ENCODE data around the gene ZSCAN9. TPM values are rescaled to one million over a fixed set of nuclear protein-coding genes. Genes with fewer than 3 reads are reported as not detected.

ZSCAN9 gene
- total and polyA plus RNA-seq, 2 of the 13 experiments (the other 11 are each of a cell fraction or from before 2014, with no cell fraction given) = 14.6 to 17.8 TPM

- no peak for TF ChIP-seq RORA (CRISPR knock-in tag; IDR thresholded peaks at IDR 0.05)
- peak; percentile 85; the same call in 1 of the 2 replicates for TF ChIP-seq MTA1 (CRISPR knock-in tag; IDR thresholded peaks at IDR 0.05; ENCODE audit: borderline replicate concordance)
- TF ChIP-seq, protein P1, sequence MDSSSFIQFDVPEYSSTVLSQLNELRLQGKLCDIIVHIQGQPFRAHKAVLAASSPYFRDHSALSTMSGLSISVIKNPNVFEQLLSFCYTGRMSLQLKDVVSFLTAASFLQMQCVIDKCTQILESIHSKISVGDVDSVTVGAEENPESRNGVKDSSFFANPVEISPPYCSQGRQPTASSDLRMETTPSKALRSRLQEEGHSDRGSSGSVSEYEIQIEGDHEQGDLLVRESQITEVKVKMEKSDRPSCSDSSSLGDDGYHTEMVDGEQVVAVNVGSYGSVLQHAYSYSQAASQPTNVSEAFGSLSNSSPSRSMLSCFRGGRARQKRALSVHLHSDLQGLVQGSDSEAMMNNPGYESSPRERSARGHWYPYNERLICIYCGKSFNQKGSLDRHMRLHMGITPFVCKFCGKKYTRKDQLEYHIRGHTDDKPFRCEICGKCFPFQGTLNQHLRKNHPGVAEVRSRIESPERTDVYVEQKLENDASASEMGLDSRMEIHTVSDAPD (CRISPR knock-in tag; IDR thresholded peaks at IDR 0.05) = 0 out of 2 replicates have a peak, but pooled peaks have one; percentile 52
- TF ChIP-seq SIN3A (IDR thresholded peaks at IDR 0.05; ENCODE audit: borderline replicate concordance, low read depth, low read length) = peak; percentile 89; the same call in 1 of the 2 replicates
- peak; percentile 84 for TF ChIP-seq ARNT2 (CRISPR knock-in tag; IDR thresholded peaks at IDR 0.05; ENCODE audit: low read depth)
- TF ChIP-seq CEBPB (IDR thresholded peaks at IDR 0.05; ENCODE audit: borderline replicate concordance, low read depth, low read length) = no peak
- TF ChIP-seq HNF4A (CRISPR knock-in tag; IDR thresholded peaks at IDR 0.05) = peak; percentile 52
- TF ChIP-seq ZBTB1 (CRISPR knock-in tag; IDR thresholded peaks at IDR 0.05; ENCODE audit: borderline replicate concordance) = peak; percentile 79; the same call in 1 of the 2 replicates
- no peak for TF ChIP-seq NR2F6 (IDR thresholded peaks at IDR 0.05)
- TF ChIP-seq NR2F6 (CRISPR knock-in tag; IDR thresholded peaks at IDR 0.05) = peak; percentile 29; the same call in 1 of the 2 replicates
- no peak for TF ChIP-seq PLRG1 (conservative IDR thresholded peaks at IDR 0.05)
- TF ChIP-seq ZNF10 (CRISPR knock-in tag; IDR thresholded peaks at IDR 0.05; ENCODE audit: borderline replicate concordance, low read depth) = no peak
- peak; percentile 26; the same call in 1 of the 2 replicates for TF ChIP-seq KDM6A (CRISPR knock-in tag; IDR thresholded peaks at IDR 0.05; ENCODE audit: low read depth)
- peak; percentile 74 for TF ChIP-seq ELF3 (CRISPR knock-in tag; IDR thresholded peaks at IDR 0.05)
- no peak for TF ChIP-seq REST (IDR thresholded peaks at IDR 0.05; ENCODE audit: borderline replicate concordance in 1 of 2, low read depth in 1 of 2, low read length in 2 of 2)
- TF ChIP-seq MED8 (CRISPR knock-in tag; IDR thresholded peaks at IDR 0.05; ENCODE audit: insufficient replicate concordance) = peak; percentile 54
- peak; percentile 81; the same call in 1 of the 2 replicates for TF ChIP-seq ZNF503 (CRISPR knock-in tag; IDR thresholded peaks at IDR 0.05)
- TF ChIP-seq TCF7 (IDR thresholded peaks at IDR 0.05; ENCODE audit: low read depth) = no peak
- peak; percentile 89; the same call in 1 of the 2 replicates for TF ChIP-seq ZNF766 (CRISPR knock-in tag; IDR thresholded peaks at IDR 0.05; ENCODE audit: borderline replicate concordance)
- peak; percentile 76; the same call in 1 of the 2 replicates for TF ChIP-seq ETV6 (CRISPR knock-in tag; conservative IDR thresholded peaks at IDR 0.05)
- TF ChIP-seq ZNF317 (CRISPR knock-in tag; IDR thresholded peaks at IDR 0.05) = peak; percentile 78
- no peak for TF ChIP-seq GTF3A (CRISPR knock-in tag; conservative IDR thresholded peaks at IDR 0.05)
- no peak for TF ChIP-seq SNAPC5 (CRISPR knock-in tag; IDR thresholded peaks at IDR 0.05; ENCODE audit: borderline replicate concordance)
- TF ChIP-seq HNRNPK (IDR thresholded peaks at IDR 0.05; ENCODE audit: low read depth, low read length, poor library complexity, severe bottlenecking) = no peak
These were observed 42.1 kb downstream of the ZSCAN9 start, which contains the start of gene ZSCAN26 (continued) for GRCh38 chr6:28266962-28267694.
